Colonic mucosa (tissue), 4 donors: ENCODE results near the gene ZNF189. TPM values are rescaled to one million over a fixed set of nuclear protein-coding genes. Genes with fewer than 3 reads are reported as not detected.

Experiments used
- DNase-seq: peaks from one replicate; pipeline ENCODE4 v3.0.0-alpha.2; 2020
- H3K27ac ChIP-seq: fragments of 200-600 bp; one replicate; pipeline ENCODE4 v1.8.0; 2021
- H3K27me3 ChIP-seq: fragments of 200-600 bp; one replicate; pipeline ENCODE4 v1.8.0; 2021
- H3K36me3 ChIP-seq: fragments of 200-600 bp; one replicate; pipeline ENCODE4 v1.8.0; 2021
- H3K4me1 ChIP-seq: fragments of 200-600 bp; one replicate; pipeline ENCODE4 v1.8.0; 2021; ENCODE audit warnings: mild to moderate bottlenecking
- H3K4me3 ChIP-seq: fragments of 200-600 bp; one replicate; pipeline ENCODE4 v1.8.0; 2021
- H3K9ac ChIP-seq, 2 donors: one replicate each; pipeline ENCODE4 v1.7.0; 2013; ENCODE audit warnings: control low read depth in 2 of 2, low read depth in 2 of 2, low read length in 2 of 2
- H3K9me3 ChIP-seq: fragments of 200-600 bp; one replicate; pipeline ENCODE4 v1.8.0; 2021
- CTCF ChIP-seq: fragments of 200-600 bp; IDR thresholded peaks from one replicate; pipeline ENCODE4 v1.8.0; 2022; ENCODE audit warnings: antibody characterized with exemption, mild to moderate bottlenecking
- intact Hi-C: fragments of 100-400 bp; cut with DNase I; formaldehyde crosslinking; loops from one replicate; pipeline ENCODE4 v1.14.1; 2022
- total RNA-seq, 2 donors: library from RNA; stranded (reverse); fragmentation: NEBNext Ultra II Directional in 1 of 2; extraction: Animal tissue kit (Norgen Biotek cat#: 25700) in 1 of 2; gene quantifications; one replicate each; pipeline ENCODE4 v1.2.1, GENCODE V29; 2021
- donor health status: healthy.
- donor health status: DM: no; HTN: no; CAD: no.
- donor health status: DM: no; HTN: no; CAD: no.

ZNF189 gene
- total RNA-seq, 2 donors from 2014 or later, result 9.3 to 17.4 TPM

- Histone ChIP-seq H3K27me3 (no peaks in the 10 kb centered on the region), H3K36me3 (no peaks in the 10 kb centered on the region), H3K9me3 (no peaks in the 10 kb centered on the region), H3K9ac (no peak overlapping the region), H3K4me3 (no peak overlapping the region), H3K27ac (no peak overlapping the region), H3K4me1 (no peaks in the 10 kb centered on the region)
- no peak for DNase-seq
- no peak for TF ChIP-seq CTCF
- intact Hi-C loops, result no loop called here
Observed at GRCh38 chr9:101437806-101438232, 39.2 kb downstream of the ZNF189 start.

GRCh38 chr9:101438523-101438922 lies 39.9 kb downstream of the ZNF189 start:
- Histone ChIP-seq H3K4me1 (no peaks in the 10 kb centered on the region), H3K9me3 (no peaks in the 10 kb centered on the region), H3K27ac (no peak overlapping the region), H3K9ac (no peak overlapping the region), H3K27me3 (no peaks in the 10 kb centered on the region), H3K4me3 (no peak overlapping the region), H3K36me3 (no peaks in the 10 kb centered on the region)
- intact Hi-C loops, result no loop called here
- no peak for DNase-seq
- TF ChIP-seq CTCF, result no peak

- Histone ChIP-seq H3K27ac (no peak overlapping the region), H3K36me3 (no peaks in the 10 kb centered on the region), H3K4me3 (no peak overlapping the region), H3K27me3 (no peaks in the 10 kb centered on the region), H3K9ac (no peak overlapping the region), H3K9me3 (no peaks in the 10 kb centered on the region), H3K4me1 (no peaks in the 10 kb centered on the region)
- intact Hi-C loops, result no loop called here
- no peak for TF ChIP-seq CTCF
- DNase-seq, result no peak
Observed at GRCh38 chr9:101440714-101441230, 42.1 kb downstream of the ZNF189 start.

GRCh38 chr9:101442318-101442717 lies 43.7 kb downstream of the ZNF189 start:
- Histone ChIP-seq H3K9me3 (no peaks in the 10 kb centered on the region), H3K36me3 (no peaks in the 10 kb centered on the region), H3K4me3 (no peak overlapping the region), H3K9ac (no peak overlapping the region), H3K4me1 (no peaks in the 10 kb centered on the region), H3K27ac (no peak overlapping the region), H3K27me3 (no peaks in the 10 kb centered on the region)
- TF ChIP-seq CTCF, result no peak
- DNase-seq, result no peak
- intact Hi-C loops, result no loop called here

GRCh38 chr9:101442736-101443135 lies 44.1 kb downstream of the ZNF189 start:
- H3K27me3 ChIP-seq, result no peaks in the 10 kb centered on the region
- H3K27ac ChIP-seq, result no peak overlapping the region
- intact Hi-C loops, result no loop called here
- no peaks in the 10 kb centered on the region for H3K36me3 ChIP-seq
- no peak overlapping the region for H3K4me3 ChIP-seq
- H3K9ac ChIP-seq, result no peak overlapping the region
- no peak for DNase-seq
- TF ChIP-seq CTCF, result no peak
- H3K9me3 ChIP-seq, result no peaks in the 10 kb centered on the region
- no peaks in the 10 kb centered on the region for H3K4me1 ChIP-seq
